Loucy (cell line): ENCODE data around the gene PSEN2.

Experiments
- H2AFZ ChIP-seq: fragments of 200-600 bp; sonication (generic); 2 replicates; pipeline ENCODE4 v1.6.0; 2016; ENCODE audit warnings: antibody characterized with exemption, mild to moderate bottlenecking, low read length, moderate library complexity
- H3F3A ChIP-seq: fragments of 200-600 bp; 2 replicates; pipeline ENCODE4 v1.6.0; 2016; ENCODE audit warnings: antibody characterized with exemption, low read depth, mild to moderate bottlenecking
- H3K27me3 ChIP-seq: fragments of 200-600 bp; sonication (generic); 2 replicates; pipeline ENCODE4 v1.6.1; 2014; ENCODE audit warnings: low read length, mild to moderate bottlenecking; ENCODE audit not compliant: insufficient read depth, poor library complexity, severe bottlenecking
- H3K36me3 ChIP-seq: fragments of 200-600 bp; sonication (generic); 2 replicates; pipeline ENCODE4 v1.6.1; 2016; ENCODE audit warnings: low read length; ENCODE audit not compliant: insufficient read depth
- H3K4me1 ChIP-seq: fragments of 200-600 bp; sonication (generic); 2 replicates; pipeline ENCODE4 v1.5.1; 2014; ENCODE audit warnings: low read length, mild to moderate bottlenecking; ENCODE audit not compliant: insufficient read depth, poor library complexity, severe bottlenecking
- H3K4me2 ChIP-seq: fragments of 200-600 bp; sonication (generic); 2 replicates; pipeline ENCODE4 v1.6.0; 2014; ENCODE audit warnings: antibody characterized with exemption, low read length, low read depth, mild to moderate bottlenecking; ENCODE audit not compliant: poor library complexity, severe bottlenecking
- H3K4me3 ChIP-seq: fragments of 200-600 bp; sonication (generic); 2 replicates; pipeline ENCODE4 v1.5.1; 2014; ENCODE audit warnings: low read length, mild to moderate bottlenecking, mixed read lengths; ENCODE audit not compliant: poor library complexity, severe bottlenecking
- H3K79me2 ChIP-seq: fragments of 200-600 bp; sonication (generic); 2 replicates; pipeline ENCODE4 v1.6.1; 2014; ENCODE audit warnings: low read length; ENCODE audit not compliant: insufficient read depth
- H3K9ac ChIP-seq: fragments of 200-600 bp; sonication (generic); 2 replicates; pipeline ENCODE4 v1.6.0; 2014; ENCODE audit warnings: mild to moderate bottlenecking, low read depth, low read length, moderate library complexity; ENCODE audit not compliant: poor library complexity, severe bottlenecking
- H3K9me2 ChIP-seq: fragments of 200-600 bp; sonication (generic); replicated peaks from 2 replicates; pipeline ENCODE4 v1.6.1; 2016; ENCODE audit warnings: low read depth, low read length, mixed read lengths
- H3K9me3 ChIP-seq: fragments of 200-600 bp; sonication (generic); 2 replicates; pipeline ENCODE4 v1.6.1; 2014; ENCODE audit warnings: mild to moderate bottlenecking, antibody characterized with exemption, low read length, low read depth; ENCODE audit not compliant: insufficient read depth
- H4K20me1 ChIP-seq: fragments of 200-600 bp; sonication (generic); 2 replicates; pipeline ENCODE4 v1.6.0; 2014; ENCODE audit warnings: antibody characterized with exemption, low read length, mild to moderate bottlenecking; ENCODE audit not compliant: insufficient read depth, poor library complexity, severe bottlenecking
- CTCF ChIP-seq: fragments of 200-600 bp; sonication (generic); conservative IDR thresholded peaks from 2 replicates; pipeline ENCODE4 v1.5.1; 2014; ENCODE audit warnings: mild to moderate bottlenecking, antibody characterized with exemption, low read length
- EZH2phosphoT487 ChIP-seq: fragments of 200-600 bp; IDR thresholded peaks from 2 replicates; pipeline ENCODE4 v1.6.1; 2018; ENCODE audit warnings: antibody characterized with exemption, mild to moderate bottlenecking, moderate library complexity, borderline replicate concordance

Gene PSEN2

GRCh38 chr1:226902601-226903000 is 32.2 kb downstream of the PSEN2 start:
- Histone ChIP-seq H3K4me3 (no peak overlapping the region), H3K9ac (no peak overlapping the region), H2AFZ (no peak overlapping the region), H3K4me1 (no peaks in the 10 kb centered on the region), H3F3A (no peaks in the 10 kb centered on the region), H3K79me2 (no peaks in the 10 kb centered on the region), H4K20me1 (no peaks in the 10 kb centered on the region), H3K4me2 (no peak overlapping the region), H3K36me3 (no peaks in the 10 kb centered on the region), H3K9me3 (no peaks in the 10 kb centered on the region), H3K9me2 (no peaks in the 10 kb centered on the region), H3K27me3 (no peaks in the 10 kb centered on the region)
- TF ChIP-seq EZH2phosphoT487 (no peak), CTCF (no peak)

GRCh38 chr1:226903819-226904716 is 33.7 kb downstream of the PSEN2 start:
- H2AFZ ChIP-seq = no peak overlapping the region
- no peaks in the 10 kb centered on the region for H3K27me3 ChIP-seq
- H3K4me2 ChIP-seq = no peak overlapping the region
- no peaks in the 10 kb centered on the region for H3K36me3 ChIP-seq
- no peaks in the 10 kb centered on the region for H3F3A ChIP-seq
- H3K9me2 ChIP-seq = no peaks in the 10 kb centered on the region
- H3K4me3 ChIP-seq = no peak overlapping the region
- no peaks in the 10 kb centered on the region for H3K79me2 ChIP-seq
- H3K9me3 ChIP-seq = no peaks in the 10 kb centered on the region
- no peaks in the 10 kb centered on the region for H3K4me1 ChIP-seq
- TF ChIP-seq EZH2phosphoT487 (no peak), CTCF (no peak)
- H3K9ac ChIP-seq = no peak overlapping the region
- no peaks in the 10 kb centered on the region for H4K20me1 ChIP-seq

- Histone ChIP-seq H4K20me1 (no peaks in the 10 kb centered on the region), H3K9ac (no peak overlapping the region), H3F3A (no peaks in the 10 kb centered on the region), H3K4me2 (no peak overlapping the region), H2AFZ (no peak overlapping the region), H3K4me3 (no peak overlapping the region), H3K9me2 (no peaks in the 10 kb centered on the region), H3K36me3 (no peaks in the 10 kb centered on the region), H3K4me1 (no peaks in the 10 kb centered on the region), H3K27me3 (no peaks in the 10 kb centered on the region), H3K9me3 (no peaks in the 10 kb centered on the region), H3K79me2 (no peaks in the 10 kb centered on the region)
- no peak for TF ChIP-seq CTCF
- TF ChIP-seq EZH2phosphoT487 = no peak
Observed at GRCh38 chr1:226904772-226905171, 34.4 kb downstream of the PSEN2 start.
